HG03175 (cell line): Measurements from ENCODE around the gene NEURL4.

ENCODE experiments used
- ATAC-seq: cut with Tn5 transposase; IDR thresholded peaks from one replicate; pipeline ENCODE4 v1.9.1; 2021; ENCODE audit warnings: mild to moderate bottlenecking, moderate library complexity; ENCODE audit not compliant: unreplicated experiment

NEURL4 gene

GRCh38 chr17:7324438-7324779, 4.7 kb downstream of the NEURL4 start:
- no peak for ATAC-seq

GRCh38 chr17:7323731-7324437, 5.3 kb downstream of the NEURL4 start:
- no peak for ATAC-seq

GRCh38 chr17:7322520-7323194, 6.5 kb downstream of the NEURL4 start:
- no peak for ATAC-seq

GRCh38 chr17:7321466-7321865, 7.7 kb downstream of the NEURL4 start:
- ATAC-seq, result no peak

- no peak for ATAC-seq
Measured at GRCh38 chr17:7318121-7318860, 10.8 kb downstream of the NEURL4 start.

- ATAC-seq, result no peak
Measured at GRCh38 chr17:7317161-7317803, 11.9 kb downstream of the NEURL4 start.

GRCh38 chr17:7315570-7316235, 13.4 kb downstream of the NEURL4 start:
- ATAC-seq, result no peak

GRCh38 chr17:7314719-7315569, 14.2 kb downstream of the NEURL4 start, which contains the start of gene GPS2:
GPS2 (minus strand) TSS chr17:7315360; CDS start chr17:7315052, 308 bp downstream.
- ATAC-seq, result peak; percentile 80

- no peak for ATAC-seq
Measured at GRCh38 chr17:7313890-7314718, 15.0 kb downstream of the NEURL4 start.

GRCh38 chr17:7313088-7313889, 15.8 kb downstream of the NEURL4 start:
- ATAC-seq, result no peak

GRCh38 chr17:7312432-7313087, 16.6 kb downstream of the NEURL4 start:
- no peak for ATAC-seq

GRCh38 chr17:7311110-7311705, 17.9 kb downstream of the NEURL4 start:
- no peak for ATAC-seq

GRCh38 chr17:7309628-7310027, 19.5 kb downstream of the NEURL4 start:
- no peak for ATAC-seq

- no peak for ATAC-seq
Measured at GRCh38 chr17:7308625-7309433, 20.3 kb downstream of the NEURL4 start.

- no peak for ATAC-seq
Measured at GRCh38 chr17:7307686-7308624, 21.2 kb downstream of the NEURL4 start.
